ENCODE results near the gene GRM2. TPM values are rescaled to one million over a fixed set of nuclear protein-coding genes. Genes with fewer than 3 reads are reported as not detected.
"Not testable (repeated sequence)": the region's sequence is repeated elsewhere in the genome, so short reads cannot be mapped to it uniquely, and the experiment has no call there.

Gene GRM2
- polyA plus RNA-seq, 1 donor from 2014 or later: not detected

DNA sequence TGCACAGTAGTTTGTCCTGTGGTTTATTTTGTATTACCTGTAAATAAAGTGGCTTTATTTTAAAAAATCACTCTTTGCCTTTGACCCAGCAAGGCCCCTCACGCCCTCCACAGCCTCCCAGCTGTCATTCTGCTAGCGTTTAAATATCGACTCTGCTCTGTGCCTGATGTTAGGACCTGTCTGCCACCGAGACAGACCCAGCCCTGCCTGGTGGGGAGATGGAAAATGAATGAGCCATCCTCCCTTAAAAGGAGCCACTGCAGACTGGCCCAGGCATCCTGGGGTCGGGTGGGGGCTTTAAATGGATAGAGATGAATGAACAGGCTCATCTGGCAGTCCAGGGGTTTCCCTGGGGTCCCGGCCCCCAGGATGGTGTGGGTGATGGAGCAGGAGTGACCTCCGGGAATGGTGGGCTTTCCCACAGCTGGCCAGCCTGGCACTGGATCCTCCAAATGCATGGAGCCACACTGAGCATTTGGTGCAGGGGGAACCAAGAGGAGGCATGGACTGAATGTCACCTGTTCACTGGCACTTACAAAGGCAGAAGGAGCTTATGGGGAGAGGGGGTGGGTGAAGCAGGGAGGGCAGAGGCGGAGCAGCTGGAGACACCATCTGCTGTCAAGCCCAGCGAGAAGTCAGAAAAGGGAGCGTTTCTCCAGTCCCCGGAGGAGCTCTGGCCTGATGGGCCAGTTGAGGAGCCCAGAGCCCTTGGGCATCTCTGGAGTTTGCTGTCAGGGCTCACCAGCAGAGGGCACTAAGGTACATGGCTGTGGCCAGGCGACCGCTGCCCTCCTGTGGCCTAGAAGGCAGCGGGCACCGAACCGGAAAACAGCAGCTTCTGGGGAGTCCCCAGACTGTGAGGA is 11.9 kb downstream of the GRM2 start:
- peak overlapping the region in 1 of 3 donors; percentile 91 for H3K27ac Mint-ChIP-seq
- peaks cover 9 to 17% (median 9%) of the 10 kb centered on the region in 3 donors for H3K4me1 Mint-ChIP-seq
- H3K4me3 Mint-ChIP-seq: no peak overlapping the region
- peaks cover 6% of the 10 kb centered on the region for H3K36me3 Mint-ChIP-seq
- H3K27me3 Mint-ChIP-seq: no peaks in the 10 kb centered on the region
- no peaks in the 10 kb centered on the region for H3K9me3 Mint-ChIP-seq

DNA sequence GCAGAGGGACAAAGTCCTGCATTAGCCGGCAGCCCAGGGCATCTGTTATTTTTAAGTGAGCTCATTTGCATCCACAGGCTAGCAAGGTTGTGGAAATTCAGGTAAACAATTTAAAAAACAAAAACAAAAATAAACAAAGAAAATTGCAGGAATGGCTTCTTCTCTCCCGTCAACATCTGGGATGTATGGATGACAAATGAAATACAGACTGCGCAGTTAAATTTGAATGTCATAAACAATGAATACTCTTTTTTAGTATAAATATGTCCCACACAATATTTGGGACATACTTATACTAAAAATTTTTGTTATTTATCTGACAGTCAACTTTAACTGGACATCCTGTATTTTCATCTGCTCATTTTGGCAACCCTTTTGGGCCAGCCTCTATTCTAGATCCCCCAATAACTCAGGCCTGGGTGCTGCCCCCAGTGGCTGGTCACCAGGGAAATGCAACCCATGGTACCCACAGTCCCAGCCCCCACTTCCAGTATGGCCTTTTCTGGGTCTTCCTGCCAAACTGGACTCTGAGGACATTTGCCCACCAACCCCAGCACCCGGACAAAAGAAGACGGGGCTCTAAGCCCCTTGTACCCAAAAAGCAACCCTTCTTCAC is 12.7 kb downstream of the GRM2 start:
- Mint-ChIP-seq H3K4me1 (peaks cover 8 to 17% (median 9%) of the 10 kb centered on the region in 3 donors), H3K4me3 (no peak overlapping the region), H3K36me3 (peaks cover 6% of the 10 kb centered on the region), H3K27ac (peak overlapping the region in 1 of 3 donors; percentile 91), H3K27me3 (no peaks in the 10 kb centered on the region), H3K9me3 (no peaks in the 10 kb centered on the region)

DNA sequence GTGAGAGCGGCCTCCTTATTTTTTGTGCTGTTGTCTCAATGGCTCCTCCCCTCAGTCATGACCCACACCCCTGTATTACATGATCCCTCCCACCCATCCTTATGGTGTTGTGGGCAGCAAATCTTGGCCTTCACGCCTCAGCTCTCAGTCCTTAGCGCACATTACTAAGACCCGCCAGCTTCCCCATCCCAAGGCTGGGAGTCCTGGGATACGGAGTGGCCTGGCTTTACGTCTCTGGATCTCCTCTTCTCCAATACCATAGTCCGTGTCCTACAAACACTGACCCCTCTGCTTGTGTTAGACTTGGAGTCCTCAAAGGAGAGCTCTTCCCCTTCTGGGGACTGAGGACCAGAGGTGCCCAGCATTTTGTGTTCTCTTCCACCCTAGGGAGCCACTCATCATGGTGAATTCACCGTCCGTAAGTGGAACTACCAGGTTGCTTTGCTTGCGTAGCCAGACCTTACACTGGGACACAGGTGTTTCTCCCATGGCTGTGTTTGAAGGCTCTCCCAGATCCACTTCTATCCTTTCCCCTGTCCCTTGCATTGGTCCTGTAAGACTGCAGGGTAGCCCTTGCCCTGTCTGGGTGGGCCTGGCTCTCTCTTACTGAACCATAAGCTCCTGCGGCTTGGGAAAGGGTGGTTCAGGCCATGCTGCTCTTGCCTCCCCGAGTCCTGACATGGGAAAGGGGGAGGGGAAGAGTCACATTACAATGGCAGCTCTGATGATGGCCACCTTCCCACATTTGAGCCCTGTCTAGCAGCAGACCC is 13.6 kb downstream of the GRM2 start:
- Mint-ChIP-seq H3K27ac (peak overlapping the region in 1 of 3 donors; percentile 88), H3K4me1 (peaks cover 6 to 17% (median 9%) of the 10 kb centered on the region in 3 donors), H3K9me3 (no peaks in the 10 kb centered on the region), H3K36me3 (peaks cover 6% of the 10 kb centered on the region), H3K4me3 (no peak overlapping the region), H3K27me3 (no peaks in the 10 kb centered on the region)

DNA sequence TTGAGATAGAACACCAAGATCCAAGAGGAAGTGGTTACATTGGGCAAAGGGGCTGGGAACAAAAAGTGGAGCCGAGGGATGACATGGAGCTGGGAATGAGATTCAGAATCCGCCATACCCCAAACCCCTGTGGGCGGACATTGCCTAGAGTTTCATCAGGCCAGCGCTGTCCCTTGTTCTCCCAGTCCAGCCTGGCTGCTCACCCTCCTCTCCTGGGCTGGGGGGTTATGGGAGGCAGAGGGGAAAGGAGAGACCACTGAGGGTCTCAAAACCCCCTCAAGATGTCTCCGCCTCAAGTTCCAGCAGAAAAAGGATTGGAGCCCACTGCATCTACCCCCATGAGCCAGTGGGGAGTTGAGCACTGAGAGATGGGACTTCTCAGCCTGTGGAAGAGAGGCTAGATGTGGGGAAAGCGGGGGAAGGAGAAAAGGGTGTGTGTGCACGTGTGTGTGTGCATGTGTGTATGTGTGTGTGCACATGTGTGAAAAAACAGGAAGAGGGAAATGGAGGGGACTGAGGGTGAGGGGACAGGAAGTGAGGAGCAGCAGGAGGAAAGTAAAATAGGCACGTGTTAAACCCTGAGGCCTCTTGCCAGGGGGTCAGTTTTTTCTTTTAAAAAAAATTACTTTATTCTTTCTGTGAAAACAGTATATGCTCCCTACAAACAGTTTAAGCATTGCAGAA is 14.3 kb downstream of the GRM2 start:
- H3K9me3 Mint-ChIP-seq: no peaks in the 10 kb centered on the region
- H3K36me3 Mint-ChIP-seq: peaks cover 6% of the 10 kb centered on the region
- H3K4me1 Mint-ChIP-seq: peaks cover 5 to 17% (median 9%) of the 10 kb centered on the region in 3 donors
- no peaks in the 10 kb centered on the region for H3K27me3 Mint-ChIP-seq
- H3K4me3 Mint-ChIP-seq: no peak overlapping the region
- no peak overlapping the region for H3K27ac Mint-ChIP-seq

GRCh38 chr3:51722362-51722761 is 15.5 kb downstream of the GRM2 start:
- Mint-ChIP-seq H3K4me3 (no peak overlapping the region), H3K27me3 (no peaks in the 10 kb centered on the region), H3K9me3 (no peaks in the 10 kb centered on the region), H3K27ac (no peak overlapping the region), H3K36me3 (peaks cover 3% of the 10 kb centered on the region), H3K4me1 (peaks cover 2 to 17% (median 7%) of the 10 kb centered on the region in 3 donors)

- Mint-ChIP-seq H3K4me3 (no peak overlapping the region), H3K36me3 (no peaks in the 10 kb centered on the region), H3K9me3 (no peaks in the 10 kb centered on the region), H3K4me1 (no peaks in the 10 kb centered on the region), H3K27me3 (no peaks in the 10 kb centered on the region), H3K27ac (no peak overlapping the region)
Measured at GRCh38 chr3:51727500-51727899, 20.6 kb downstream of the GRM2 start.

DNA sequence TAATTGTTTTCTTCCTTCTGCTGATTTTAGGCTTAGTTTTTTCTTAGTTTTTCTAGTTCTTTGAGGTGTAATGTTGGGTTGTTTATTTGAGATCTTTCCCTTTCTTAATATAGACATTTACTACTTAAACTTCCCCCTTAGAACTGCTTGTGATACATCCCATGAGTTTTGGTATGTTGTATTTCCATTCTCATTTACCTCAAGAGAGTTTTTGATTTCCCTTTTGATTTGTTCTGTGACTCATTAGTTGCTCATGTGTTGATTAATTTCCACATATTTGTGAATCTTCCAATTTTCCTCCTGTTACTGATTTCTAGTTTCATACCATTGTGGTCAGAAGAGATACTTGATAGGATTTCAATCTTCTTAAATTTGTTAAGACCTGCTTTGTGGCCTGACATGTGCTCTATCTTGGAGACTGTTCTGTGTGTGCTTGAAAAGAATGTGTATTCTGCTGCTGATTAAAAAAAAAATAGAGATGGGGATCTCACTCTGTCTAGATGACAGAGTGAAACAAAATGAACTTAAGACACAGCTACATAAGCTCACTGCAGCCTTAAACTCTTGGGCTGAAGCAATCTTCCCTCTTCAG is 22.3 kb downstream of the GRM2 start:
- peaks cover 0 to 4% (median 3%) of the 10 kb centered on the region in 3 donors for H3K9me3 Mint-ChIP-seq
- H3K4me1 Mint-ChIP-seq: no peaks in the 10 kb centered on the region
- no peak overlapping the region for H3K4me3 Mint-ChIP-seq
- H3K27ac Mint-ChIP-seq: no peak overlapping the region
- H3K36me3 Mint-ChIP-seq: no peaks in the 10 kb centered on the region
- H3K27me3 Mint-ChIP-seq: peaks cover 3% of the 10 kb centered on the region

GRCh38 chr3:51733859-51734571 is 27.1 kb downstream of the GRM2 start:
- Mint-ChIP-seq H3K27ac (no peak overlapping the region), H3K27me3 (peaks cover 19% of the 10 kb centered on the region), H3K9me3 (peaks cover 0 to 4% (median 3%) of the 10 kb centered on the region in 3 donors), H3K36me3 (no peaks in the 10 kb centered on the region), H3K4me3 (no peak overlapping the region), H3K4me1 (no peaks in the 10 kb centered on the region)

GRCh38 chr3:51734572-51734907 is 27.7 kb downstream of the GRM2 start:
- H3K27ac Mint-ChIP-seq: no peak overlapping the region

GRCh38 chr3:51735039-51735438 is 28.2 kb downstream of the GRM2 start:
- Mint-ChIP-seq H3K4me3 (no peak overlapping the region), H3K36me3 (no peaks in the 10 kb centered on the region), H3K27me3 (peaks cover 19% of the 10 kb centered on the region), H3K4me1 (no peaks in the 10 kb centered on the region), H3K27ac (no peak overlapping the region), H3K9me3 (peaks cover 0 to 4% (median 3%) of the 10 kb centered on the region in 3 donors)

More at GRCh38 chr3:51734572-51734907, 27.7 kb downstream of the GRM2 start:
- Mint-ChIP-seq H3K4me1 (no peaks in the 10 kb centered on the region), H3K36me3 (no peaks in the 10 kb centered on the region), H3K9me3 (peaks cover 0 to 4% (median 3%) of the 10 kb centered on the region in 3 donors), H3K27me3 (peaks cover 19% of the 10 kb centered on the region), H3K4me3 (no peak overlapping the region)

DNA sequence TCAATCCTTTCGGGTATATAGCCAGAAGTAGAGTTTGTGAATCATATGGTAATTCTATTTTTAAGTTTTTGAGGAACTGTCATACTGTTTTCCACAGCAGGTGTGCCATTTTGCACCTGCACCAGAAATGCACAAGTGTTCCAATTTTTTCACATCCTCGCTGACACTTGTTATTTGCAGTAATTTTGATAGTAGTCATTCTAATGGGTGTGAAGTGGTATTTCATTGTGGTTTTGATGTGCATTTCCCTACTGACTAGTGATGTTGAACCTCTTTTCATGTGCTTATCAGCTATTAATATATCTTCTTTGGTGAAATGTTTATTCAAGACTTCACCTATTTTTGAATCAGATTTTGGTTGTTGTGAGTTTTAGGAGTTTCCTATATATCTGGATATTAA is 29.1 kb downstream of the GRM2 start:
- Mint-ChIP-seq H3K36me3 (no peaks in the 10 kb centered on the region), H3K27ac (no peak overlapping the region), H3K27me3 (peaks cover 22% of the 10 kb centered on the region), H3K9me3 (peaks cover 0 to 4% (median 3%) of the 10 kb centered on the region in 3 donors), H3K4me1 (no peaks in the 10 kb centered on the region), H3K4me3 (no peak overlapping the region)

DNA sequence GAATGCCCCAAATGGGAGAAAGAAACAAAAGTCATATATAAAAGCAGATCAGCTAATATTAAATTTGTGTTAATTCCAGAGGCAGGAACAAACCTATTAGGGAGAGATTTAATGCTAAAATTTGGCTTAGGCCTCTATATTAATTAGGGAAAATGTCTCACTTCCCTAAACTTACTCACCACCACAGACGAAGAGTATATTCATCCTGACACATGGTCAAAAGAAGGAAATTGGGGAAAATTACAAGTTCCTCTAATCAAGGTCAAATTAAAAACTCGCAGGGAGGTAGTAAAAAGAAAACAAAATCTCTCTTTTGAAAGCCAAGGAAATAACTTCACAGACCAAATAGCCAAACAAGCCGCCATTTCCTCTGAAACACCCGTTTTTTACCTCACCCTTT is 32.2 kb downstream of the GRM2 start:
- no peak overlapping the region for H3K27ac Mint-ChIP-seq
- H3K9me3 Mint-ChIP-seq: peaks cover 0 to 3% (median under 1%) of the 10 kb centered on the region in 3 donors
- no peaks in the 10 kb centered on the region for H3K36me3 Mint-ChIP-seq
- H3K27me3 Mint-ChIP-seq: peaks cover 23% of the 10 kb centered on the region
- no peak overlapping the region for H3K4me3 Mint-ChIP-seq
- peaks cover 0 to 2% (median 0%) of the 10 kb centered on the region in 3 donors for H3K4me1 Mint-ChIP-seq

- not testable (repeated sequence) for H3K9me3 Mint-ChIP-seq, H3K36me3 Mint-ChIP-seq, H3K4me3 Mint-ChIP-seq, H3K27ac Mint-ChIP-seq, H3K4me1 Mint-ChIP-seq
- peaks cover 18% of the 10 kb centered on the region for H3K27me3 Mint-ChIP-seq
Measured at GRCh38 chr3:51742320-51742719, 35.5 kb downstream of the GRM2 start.

DNA sequence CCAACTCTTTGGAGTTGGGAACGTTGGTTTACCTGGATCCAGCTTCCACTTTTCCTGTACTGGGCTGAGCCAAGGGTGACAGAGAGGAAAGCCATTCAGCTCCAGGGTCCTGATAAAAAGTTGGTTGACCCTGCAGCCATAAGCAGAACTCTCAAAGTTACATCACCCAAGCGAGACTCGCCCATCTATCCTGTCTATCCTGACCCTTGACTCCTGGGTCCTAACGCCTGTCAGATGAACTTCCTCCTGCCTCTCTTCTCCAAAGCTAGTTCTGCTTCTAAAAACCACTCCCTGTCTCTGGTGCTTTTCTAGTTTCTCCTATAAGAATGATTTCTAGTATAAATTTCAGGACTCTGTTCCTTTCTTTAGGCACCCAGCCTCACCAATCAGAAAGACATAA is 36.1 kb downstream of the GRM2 start:
- not testable (repeated sequence) for H3K9me3 Mint-ChIP-seq, H3K36me3 Mint-ChIP-seq, H3K27ac Mint-ChIP-seq, H3K4me3 Mint-ChIP-seq, H3K4me1 Mint-ChIP-seq
- peaks cover 11% of the 10 kb centered on the region for H3K27me3 Mint-ChIP-seq
